Measurements from ENCODE around the gene FLNB. TPM values are rescaled to one million over a fixed set of nuclear protein-coding genes. Genes with fewer than 3 reads are reported as not detected.

FLNB gene
- total and polyA plus RNA-seq, 4 experiments from 2014 or later: 3.9 to 28.5 (median 18.5) TPM

DNA sequence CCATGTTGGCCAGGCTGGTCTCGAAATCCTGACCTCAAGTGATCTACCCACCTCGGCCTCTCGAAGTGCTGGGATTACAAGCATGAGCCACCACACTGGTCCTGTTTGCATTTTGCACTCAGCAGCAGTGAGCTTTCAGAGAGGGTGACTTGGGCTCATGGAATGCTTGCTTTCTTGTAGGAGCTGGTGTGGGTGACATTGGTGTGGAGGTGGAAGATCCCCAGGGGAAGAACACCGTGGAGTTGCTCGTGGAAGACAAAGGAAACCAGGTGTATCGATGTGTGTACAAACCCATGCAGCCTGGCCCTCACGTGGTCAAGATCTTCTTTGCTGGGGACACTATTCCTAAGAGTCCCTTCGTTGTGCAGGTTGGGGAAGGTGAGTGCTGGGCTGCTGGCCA is 90.3 kb downstream of the FLNB start:
- DNase-seq: no peak
- H3K27ac Mint-ChIP-seq: no peak overlapping the region
- H3K4me1 ChIP-seq (ENCODE audit: insufficient read depth, low read length): no peaks in the 10 kb centered on the region
- H3K9me3 Mint-ChIP-seq: no peaks in the 10 kb centered on the region
- no peaks in the 10 kb centered on the region for H3K27me3 ChIP-seq (ENCODE audit: insufficient read depth, low read length)
- H3K4me3 ChIP-seq (ENCODE audit: low read length in 2 of 2): no peak overlapping the region
- H3K27me3 Mint-ChIP-seq: no peaks in the 10 kb centered on the region
- peaks cover 11% of the 10 kb centered on the region for H3K36me3 ChIP-seq (ENCODE audit: insufficient read depth, low read length)
- no peaks in the 10 kb centered on the region for H3K4me1 Mint-ChIP-seq
- ChIA-PET CTCF (ENCODE audit: partially characterized antibody) (no interaction called here), POLR2A (ENCODE audit: partially characterized antibody) (no interaction called here)
- intact Hi-C loops (cut with micrococcal nuclease): no loop called here
- no peak overlapping the region for H3K27ac ChIP-seq (ENCODE audit: low read depth, low read length)
- peaks cover 48 to 65% of the 10 kb centered on the region in 2 donors for H3K36me3 Mint-ChIP-seq
- no peaks in the 10 kb centered on the region for H3K9me3 ChIP-seq (ENCODE audit: control insufficient read depth in 1 of 2, low read length in 2 of 2)
- no peak overlapping the region for H3K4me3 Mint-ChIP-seq

DNA sequence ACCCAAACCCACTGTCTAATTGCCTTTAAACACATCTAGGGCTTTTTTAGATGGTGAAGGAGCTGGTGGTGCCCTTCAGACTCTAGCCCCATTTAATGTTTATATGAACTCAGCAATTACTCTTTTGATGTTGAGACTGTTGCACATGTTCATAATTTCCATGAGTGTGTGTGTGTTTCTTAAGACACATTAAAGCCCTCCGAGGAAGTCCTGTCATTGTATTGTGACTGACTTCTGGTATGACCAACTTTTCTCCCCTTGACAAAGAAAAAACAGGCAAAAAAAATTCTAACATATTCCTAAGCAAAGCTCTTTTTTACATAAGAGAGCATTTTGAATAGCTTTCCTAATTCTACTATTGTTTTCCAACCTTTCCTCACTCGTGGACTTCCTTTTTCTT is 91.6 kb downstream of the FLNB start:
- Mint-ChIP-seq H3K9me3 (no peaks in the 10 kb centered on the region), H3K4me3 (no peak overlapping the region), H3K27me3 (no peaks in the 10 kb centered on the region), H3K4me1 (no peaks in the 10 kb centered on the region), H3K27ac (peak overlapping the region in 1 of 7 donors; percentile 57), H3K36me3 (peaks cover 60 to 72% of the 10 kb centered on the region in 2 donors)
- ChIA-PET POLR2A (ENCODE audit: partially characterized antibody) (no interaction called here), CTCF (ENCODE audit: partially characterized antibody) (no interaction called here)
- Histone ChIP-seq H3K27ac (ENCODE audit: low read depth, low read length) (no peak overlapping the region), H3K36me3 (ENCODE audit: insufficient read depth, low read length) (peaks cover 7% of the 10 kb centered on the region), H3K4me3 (ENCODE audit: low read length in 2 of 2) (no peak overlapping the region), H3K27me3 (ENCODE audit: insufficient read depth, low read length) (no peaks in the 10 kb centered on the region), H3K9me3 (ENCODE audit: control insufficient read depth in 1 of 2, low read length in 2 of 2) (no peaks in the 10 kb centered on the region), H3K4me1 (ENCODE audit: insufficient read depth, low read length) (no peaks in the 10 kb centered on the region)
- DNase-seq: no peak
- intact Hi-C loops (cut with micrococcal nuclease): no loop called here

DNA sequence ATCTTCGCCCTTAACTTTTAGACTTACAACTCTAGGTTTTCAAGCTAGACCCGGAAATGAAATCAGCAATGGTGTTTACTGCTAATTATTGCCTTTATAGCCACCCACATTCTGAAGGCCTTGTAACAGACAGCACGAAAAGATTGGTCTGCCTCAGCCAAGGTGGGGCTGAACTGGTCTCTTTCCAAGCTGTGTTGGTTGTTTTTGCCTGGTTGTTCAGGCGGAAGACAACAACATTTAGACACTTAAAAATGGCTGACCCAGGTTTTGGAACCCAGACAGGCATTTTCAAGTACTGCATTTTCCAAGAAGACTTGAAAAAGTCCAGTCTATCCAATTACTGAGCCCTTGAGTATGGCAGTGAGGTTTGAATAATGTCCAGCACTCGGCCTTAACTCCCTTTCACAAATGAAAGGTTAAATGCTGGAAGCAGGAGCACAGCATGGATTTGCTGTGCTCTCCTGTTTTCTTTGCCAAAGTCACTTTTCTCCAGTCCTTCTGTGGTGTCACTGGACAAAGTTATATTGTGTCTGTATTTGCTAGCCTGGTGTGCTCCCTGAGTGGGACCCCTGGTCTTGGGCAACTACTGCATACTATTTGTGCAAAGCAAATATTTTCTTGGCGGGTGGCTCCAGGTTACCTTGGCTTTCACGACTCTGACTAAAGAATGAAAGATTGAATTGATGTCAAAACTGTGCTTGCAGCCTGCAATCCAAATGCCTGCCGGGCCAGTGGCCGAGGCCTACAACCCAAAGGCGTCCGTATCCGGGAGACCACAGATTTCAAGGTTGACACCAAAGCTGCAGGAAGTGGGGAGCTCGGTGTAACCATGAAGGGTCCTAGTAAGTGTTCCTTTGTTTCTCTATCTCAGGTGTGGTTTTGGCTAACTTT is 93.5 kb downstream of the FLNB start:
- CTCF ChIA-PET (ENCODE audit: partially characterized antibody): interaction anchor here (1.6 kb wide), 1 partner anchor 75 kb away, joined by 4 read pairs; no protein-coding TSS in a partner anchor

DNA sequence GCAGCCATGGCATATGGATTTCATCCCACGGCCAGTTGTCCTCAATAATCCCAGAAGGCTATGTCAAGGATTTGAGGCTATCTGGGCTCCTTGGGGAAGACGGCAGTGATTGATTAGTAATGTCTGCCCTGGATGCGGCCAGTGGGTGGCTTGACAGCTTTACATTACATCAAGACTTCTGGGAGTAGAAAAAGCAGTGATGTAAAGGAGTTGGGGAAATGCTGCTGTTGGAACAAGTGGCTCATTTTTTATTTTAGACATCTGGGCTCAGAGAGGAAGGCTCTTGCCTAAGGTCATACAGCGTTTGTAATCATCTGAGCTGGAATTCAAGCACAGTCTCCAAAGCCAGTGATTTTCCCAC is 94.1 kb downstream of the FLNB start:
- Mint-ChIP-seq H3K4me3 (no peak overlapping the region), H3K36me3 (peaks cover 71 to 80% of the 10 kb centered on the region in 2 donors), H3K9me3 (no peaks in the 10 kb centered on the region), H3K27ac (no peak overlapping the region), H3K27me3 (no peaks in the 10 kb centered on the region), H3K4me1 (no peaks in the 10 kb centered on the region)
- Histone ChIP-seq H3K4me3 (ENCODE audit: low read length in 2 of 2) (no peak overlapping the region), H3K4me1 (ENCODE audit: insufficient read depth, low read length) (no peaks in the 10 kb centered on the region), H3K27ac (ENCODE audit: low read depth, low read length) (no peak overlapping the region), H3K36me3 (ENCODE audit: insufficient read depth, low read length) (peaks cover 3% of the 10 kb centered on the region), H3K27me3 (ENCODE audit: insufficient read depth, low read length) (no peaks in the 10 kb centered on the region), H3K9me3 (ENCODE audit: control insufficient read depth in 1 of 2, low read length in 2 of 2) (no peaks in the 10 kb centered on the region)
- no peak for DNase-seq
- ChIA-PET CTCF (ENCODE audit: partially characterized antibody) (interaction anchor here (1.6 kb wide), 1 partner anchor 75 kb away, joined by 4 read pairs; no protein-coding TSS in a partner anchor), POLR2A (ENCODE audit: partially characterized antibody) (no interaction called here)
- intact Hi-C loops (cut with micrococcal nuclease): no loop called here

More for the DNA sequence above, 93.5 kb downstream of the FLNB start:
- H3K4me3 Mint-ChIP-seq: no peak overlapping the region
- peaks cover 70 to 77% of the 10 kb centered on the region in 2 donors for H3K36me3 Mint-ChIP-seq
- no peaks in the 10 kb centered on the region for H3K4me1 Mint-ChIP-seq
- H3K4me1 ChIP-seq (ENCODE audit: insufficient read depth, low read length): no peaks in the 10 kb centered on the region
- POLR2A ChIA-PET (ENCODE audit: partially characterized antibody): no interaction called here
- no peaks in the 10 kb centered on the region for H3K27me3 ChIP-seq (ENCODE audit: insufficient read depth, low read length)
- peak overlapping the region in 1 of 7 donors; percentile 22 for H3K27ac Mint-ChIP-seq
- no peak overlapping the region for H3K27ac ChIP-seq (ENCODE audit: low read depth, low read length)
- intact Hi-C loops (cut with micrococcal nuclease): no loop called here
- H3K27me3 Mint-ChIP-seq: no peaks in the 10 kb centered on the region
- H3K36me3 ChIP-seq (ENCODE audit: insufficient read depth, low read length): peaks cover 3% of the 10 kb centered on the region
- H3K9me3 Mint-ChIP-seq: no peaks in the 10 kb centered on the region
- H3K4me3 ChIP-seq (ENCODE audit: low read length in 2 of 2): no peak overlapping the region
- H3K9me3 ChIP-seq (ENCODE audit: control insufficient read depth in 1 of 2, low read length in 2 of 2): no peaks in the 10 kb centered on the region
- DNase-seq: no peak

DNA sequence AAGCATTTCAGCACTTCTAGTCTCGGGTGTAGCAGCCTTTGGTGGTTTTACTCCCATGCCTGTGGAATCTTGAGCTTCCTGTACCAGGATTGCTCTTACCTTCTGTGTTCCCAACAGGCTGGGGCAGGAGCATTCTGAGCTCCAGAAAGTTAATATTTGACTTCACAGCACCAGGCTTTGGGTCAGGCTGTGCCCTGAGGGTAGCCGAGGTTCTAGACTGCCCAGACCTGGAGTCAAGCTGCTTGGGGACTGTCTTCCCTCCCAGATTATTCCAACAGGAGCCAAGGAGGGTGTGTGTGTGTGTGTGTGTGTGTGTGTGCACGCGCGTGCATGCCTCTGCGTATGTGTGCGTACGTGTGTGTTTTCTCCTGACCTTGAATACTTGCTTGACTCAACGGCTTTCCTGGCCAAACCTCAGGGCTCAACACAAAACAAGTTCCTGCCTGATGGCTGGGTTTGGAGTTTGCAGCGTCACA is 94.8 kb downstream of the FLNB start:
- intact Hi-C loops (cut with micrococcal nuclease): no loop called here
- H3K27ac Mint-ChIP-seq: peak overlapping the region in 1 of 7 donors; percentile 19

DNA sequence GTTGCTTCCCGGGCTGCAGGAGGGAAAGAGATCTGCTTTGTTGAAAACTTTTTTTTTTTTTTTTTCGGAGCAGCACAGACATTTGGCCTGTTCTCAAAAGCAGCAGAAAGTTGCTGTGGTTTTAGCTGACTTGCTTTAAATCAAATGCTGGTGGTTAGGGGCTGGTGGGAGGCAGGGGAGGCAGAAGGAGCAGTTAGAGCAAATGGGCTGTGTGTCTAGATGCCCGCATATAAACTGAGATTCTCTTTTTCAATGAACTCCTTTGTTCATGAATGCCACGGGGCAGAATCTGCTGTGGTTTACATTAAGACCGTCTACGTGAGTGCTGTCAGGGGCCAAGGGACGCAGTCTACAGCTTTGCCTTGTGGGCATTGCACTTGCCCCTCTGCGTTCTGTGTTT is 95.9 kb downstream of the FLNB start:
- Histone ChIP-seq H3K9me3 (ENCODE audit: control insufficient read depth in 1 of 2, low read length in 2 of 2) (no peaks in the 10 kb centered on the region), H3K27ac (ENCODE audit: low read depth, low read length) (no peak overlapping the region), H3K27me3 (ENCODE audit: insufficient read depth, low read length) (no peaks in the 10 kb centered on the region), H3K4me1 (ENCODE audit: insufficient read depth, low read length) (no peaks in the 10 kb centered on the region), H3K36me3 (ENCODE audit: insufficient read depth, low read length) (no peaks in the 10 kb centered on the region), H3K4me3 (ENCODE audit: low read length in 2 of 2) (no peak overlapping the region)
- DNase-seq: no peak
- Mint-ChIP-seq H3K4me3 (no peak overlapping the region), H3K36me3 (peaks cover 68 to 81% of the 10 kb centered on the region in 2 donors), H3K9me3 (no peaks in the 10 kb centered on the region), H3K4me1 (no peaks in the 10 kb centered on the region), H3K27me3 (no peaks in the 10 kb centered on the region), H3K27ac (no peak overlapping the region)
- POLR2A ChIA-PET (ENCODE audit: partially characterized antibody): no interaction called here
- CTCF ChIA-PET (ENCODE audit: partially characterized antibody): no interaction called here
- intact Hi-C loops (cut with micrococcal nuclease): no loop called here

More for the DNA sequence above, 94.8 kb downstream of the FLNB start:
- H3K27me3 Mint-ChIP-seq: no peaks in the 10 kb centered on the region
- H3K4me3 Mint-ChIP-seq: no peak overlapping the region
- Histone ChIP-seq H3K27ac (ENCODE audit: low read depth, low read length) (no peak overlapping the region), H3K4me1 (ENCODE audit: insufficient read depth, low read length) (no peaks in the 10 kb centered on the region), H3K36me3 (ENCODE audit: insufficient read depth, low read length) (no peaks in the 10 kb centered on the region), H3K9me3 (ENCODE audit: control insufficient read depth in 1 of 2, low read length in 2 of 2) (no peaks in the 10 kb centered on the region), H3K27me3 (ENCODE audit: insufficient read depth, low read length) (no peaks in the 10 kb centered on the region), H3K4me3 (ENCODE audit: low read length in 2 of 2) (no peak overlapping the region)
- H3K4me1 Mint-ChIP-seq: no peaks in the 10 kb centered on the region
- CTCF ChIA-PET (ENCODE audit: partially characterized antibody): interaction anchor here (1.6 kb wide), 1 partner anchor 74 kb away, joined by 4 read pairs; no protein-coding TSS in a partner anchor
- POLR2A ChIA-PET (ENCODE audit: partially characterized antibody): no interaction called here
- no peaks in the 10 kb centered on the region for H3K9me3 Mint-ChIP-seq
- DNase-seq: no peak
- H3K36me3 Mint-ChIP-seq: peaks cover 67 to 80% of the 10 kb centered on the region in 2 donors

DNA sequence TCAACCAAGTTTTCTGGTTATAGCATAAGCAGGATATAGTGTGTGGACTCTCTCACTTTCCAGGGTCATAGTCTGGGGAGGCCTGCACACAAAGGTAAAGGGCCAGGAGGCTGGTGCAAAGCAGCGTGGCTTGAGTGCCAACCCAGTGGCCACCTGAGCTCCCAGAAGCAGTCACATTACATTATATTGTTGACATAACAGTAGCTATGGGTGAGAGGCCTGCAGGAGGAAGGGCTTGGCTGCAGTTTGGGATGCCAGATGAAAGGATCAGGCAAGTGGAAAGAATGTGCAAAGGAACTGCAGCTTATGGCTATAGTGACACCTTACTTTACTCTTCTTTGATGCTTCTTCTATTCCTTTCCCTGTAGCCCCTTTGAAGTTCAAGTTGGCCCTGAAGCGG is 96.5 kb downstream of the FLNB start:
- Mint-ChIP-seq H3K4me1 (no peaks in the 10 kb centered on the region), H3K9me3 (no peaks in the 10 kb centered on the region), H3K27me3 (no peaks in the 10 kb centered on the region), H3K36me3 (peaks cover 74 to 81% of the 10 kb centered on the region in 2 donors), H3K27ac (peak overlapping the region in 1 of 7 donors; percentile 83), H3K4me3 (no peak overlapping the region)
- ChIA-PET POLR2A (ENCODE audit: partially characterized antibody) (no interaction called here), CTCF (ENCODE audit: partially characterized antibody) (no interaction called here)
- no peak overlapping the region for H3K4me3 ChIP-seq (ENCODE audit: low read length in 2 of 2)
- H3K27ac ChIP-seq (ENCODE audit: low read depth, low read length): no peak overlapping the region
- H3K36me3 ChIP-seq (ENCODE audit: insufficient read depth, low read length): no peaks in the 10 kb centered on the region
- intact Hi-C loops (cut with micrococcal nuclease): no loop called here
- H3K9me3 ChIP-seq (ENCODE audit: control insufficient read depth in 1 of 2, low read length in 2 of 2): no peaks in the 10 kb centered on the region
- H3K4me1 ChIP-seq (ENCODE audit: insufficient read depth, low read length): no peaks in the 10 kb centered on the region
- DNase-seq: no peak
- no peaks in the 10 kb centered on the region for H3K27me3 ChIP-seq (ENCODE audit: insufficient read depth, low read length)
